WTC11 (cell line): ENCODE measurements around the gene POLR1C. TPM values are rescaled to one million over a fixed set of nuclear protein-coding genes. Genes with fewer than 3 reads are reported as not detected.

Source experiments
- ATAC-seq: fragments of 200-7000 bp; cut with Tn5 transposase; 2 replicates; pipeline ENCODE4 v1.10.0; 2021; ENCODE audit warnings: mild to moderate bottlenecking, moderate library complexity
- CTCF ChIA-PET: fragments of 300-600 bp; sonication (Branson Sonifier 250); formaldehyde crosslinking; loops from one replicate; lab custom pipeline; 2021; ENCODE audit warnings: antibody characterized with exemption; lab: Charles Lee
- POLR2A ChIA-PET: fragments of 350-600 bp; sonication (Branson Sonifier 250); formaldehyde crosslinking; loops from one replicate; lab custom pipeline; 2021; ENCODE audit warnings: antibody characterized with exemption; lab: Charles Lee
- DNase-seq: peaks from one replicate; pipeline ENCODE4 v3.0.0; 2021; ENCODE audit warnings: low spot score
- H3K27ac Mint-ChIP-seq: 2 replicates; pipeline ENCODE4 v1.8.0; 2021; ENCODE audit warnings: mixed read lengths
- H3K27me3 Mint-ChIP-seq: 2 replicates; pipeline ENCODE4 v1.8.0; 2021; ENCODE audit warnings: low read depth, mild to moderate bottlenecking, moderate library complexity, mixed read lengths
- H3K36me3 Mint-ChIP-seq: 2 replicates; pipeline ENCODE4 v1.8.0; 2021; ENCODE audit warnings: mixed read lengths
- H3K4me1 Mint-ChIP-seq: 2 replicates; pipeline ENCODE4 v1.8.0; 2022; ENCODE audit warnings: mixed read lengths
- H3K4me3 Mint-ChIP-seq: 2 replicates; pipeline ENCODE4 v1.8.0; 2021; ENCODE audit warnings: mild to moderate bottlenecking, moderate library complexity, mixed read lengths
- H3K9me3 Mint-ChIP-seq: 2 replicates; pipeline ENCODE4 v1.8.0; 2021; ENCODE audit warnings: mixed read lengths
- AFF4 ChIP-seq: sonication (generic); formaldehyde crosslinking; IDR thresholded peaks from 2 replicates; pipeline ENCODE4 v1.8.1; 2023; ENCODE audit warnings: mild to moderate bottlenecking, missing genetic modification reagents, borderline replicate concordance
- ATF1 ChIP-seq: sonication (generic); formaldehyde crosslinking; IDR thresholded peaks from 2 replicates; pipeline ENCODE4 v1.8.1; 2023; ENCODE audit warnings: mild to moderate bottlenecking, moderate library complexity, missing genetic modification reagents
- E2F4 ChIP-seq: sonication (generic); formaldehyde crosslinking; IDR thresholded peaks from 2 replicates; pipeline ENCODE4 v1.8.1; 2022; ENCODE audit warnings: low read depth, mild to moderate bottlenecking, moderate library complexity, missing genetic modification reagents, borderline replicate concordance
- E2F5 ChIP-seq: sonication (generic); formaldehyde crosslinking; IDR thresholded peaks from 2 replicates; pipeline ENCODE4 v1.8.1; 2022; ENCODE audit warnings: mild to moderate bottlenecking, moderate library complexity, missing genetic modification reagents
- EMX1 ChIP-seq: fragments of 250-450 bp; sonication (Bioruptor Pico); IDR thresholded peaks from 2 replicates; pipeline ENCODE4 v1.8.0; 2021; ENCODE audit warnings: mild to moderate bottlenecking
- ERG ChIP-seq: fragments of 250-450 bp; sonication (Bioruptor Pico); IDR thresholded peaks from 2 replicates; pipeline ENCODE4 v1.8.0; 2021; ENCODE audit warnings: mild to moderate bottlenecking
- ESRRA ChIP-seq: sonication (generic); formaldehyde crosslinking; IDR thresholded peaks from 2 replicates; pipeline ENCODE4 v1.8.1; 2022; ENCODE audit warnings: mild to moderate bottlenecking, missing genetic modification reagents, borderline replicate concordance
- FOXP1 ChIP-seq: sonication (generic); formaldehyde crosslinking; IDR thresholded peaks from 2 replicates; pipeline ENCODE4 v1.8.0; 2022; ENCODE audit warnings: missing genetic modification reagents, mild to moderate bottlenecking, moderate library complexity, borderline replicate concordance
- HMGA2 ChIP-seq: fragments of 250-450 bp; sonication (Bioruptor Pico); IDR thresholded peaks from 2 replicates; pipeline ENCODE4 v1.4.0; 2021; ENCODE audit warnings: mild to moderate bottlenecking, moderate library complexity
- MAX ChIP-seq: sonication (generic); formaldehyde crosslinking; IDR thresholded peaks from 2 replicates; pipeline ENCODE4 v1.8.0; 2022; ENCODE audit warnings: mild to moderate bottlenecking, missing genetic modification reagents
- NFE2L1 ChIP-seq: sonication (generic); formaldehyde crosslinking; IDR thresholded peaks from 2 replicates; pipeline ENCODE4 v1.8.1; 2023; ENCODE audit warnings: missing genetic modification reagents
- NR1H2 ChIP-seq: sonication (generic); formaldehyde crosslinking; IDR thresholded peaks from 2 replicates; pipeline ENCODE4 v1.9.0; 2021; ENCODE audit warnings: mild to moderate bottlenecking, moderate library complexity, missing genetic modification reagents
- SOX15 ChIP-seq: fragments of 250-450 bp; sonication (Bioruptor Pico); IDR thresholded peaks from 2 replicates; pipeline ENCODE4 v1.9.0; 2021; ENCODE audit warnings: mild to moderate bottlenecking
- SP1 ChIP-seq: sonication (generic); formaldehyde crosslinking; conservative IDR thresholded peaks from 2 replicates; pipeline ENCODE4 v1.8.1; 2022; ENCODE audit warnings: missing genetic modification reagents
- TEAD4 ChIP-seq: sonication (generic); formaldehyde crosslinking; IDR thresholded peaks from 2 replicates; pipeline ENCODE4 v1.8.0; 2022; ENCODE audit warnings: mild to moderate bottlenecking, missing genetic modification reagents
- ZBTB21 ChIP-seq: sonication (generic); formaldehyde crosslinking; IDR thresholded peaks from 2 replicates; pipeline ENCODE4 v1.8.1; 2023; ENCODE audit warnings: mild to moderate bottlenecking, missing genetic modification reagents, borderline replicate concordance
- ZBTB43 ChIP-seq: sonication (generic); formaldehyde crosslinking; IDR thresholded peaks from 2 replicates; pipeline ENCODE4 v1.8.1; 2023; ENCODE audit warnings: mild to moderate bottlenecking, missing genetic modification reagents
- ZMAT4 ChIP-seq: fragments of 250-450 bp; sonication (Bioruptor Pico); IDR thresholded peaks from 2 replicates; pipeline ENCODE4 v1.9.0; 2021; ENCODE audit warnings: mild to moderate bottlenecking
- ZNF219 ChIP-seq: sonication (generic); formaldehyde crosslinking; IDR thresholded peaks from 2 replicates; pipeline ENCODE4 v1.8.0; 2023; ENCODE audit warnings: missing genetic modification reagents, mild to moderate bottlenecking, borderline replicate concordance
- ZNF232 ChIP-seq: sonication (generic); formaldehyde crosslinking; IDR thresholded peaks from 2 replicates; pipeline ENCODE4 v1.8.0; 2022; ENCODE audit warnings: mild to moderate bottlenecking, missing genetic modification reagents
- ZNF263 ChIP-seq: sonication (generic); formaldehyde crosslinking; IDR thresholded peaks from 2 replicates; pipeline ENCODE4 v1.8.1; 2022; ENCODE audit warnings: low read depth, mild to moderate bottlenecking, moderate library complexity, missing genetic modification reagents
- ZNF317 ChIP-seq: sonication (generic); formaldehyde crosslinking; IDR thresholded peaks from 2 replicates; pipeline ENCODE4 v1.8.1; 2023; ENCODE audit warnings: low read depth, mild to moderate bottlenecking, moderate library complexity, missing genetic modification reagents, borderline replicate concordance
- ZNF425 ChIP-seq: fragments of 250-450 bp; sonication (Bioruptor Pico); conservative IDR thresholded peaks from 2 replicates; pipeline ENCODE4 v1.9.0; 2021; ENCODE audit warnings: mild to moderate bottlenecking
- ZSCAN18 ChIP-seq: fragments of 250-450 bp; sonication (Bioruptor Pico); IDR thresholded peaks from 2 replicates; pipeline ENCODE4 v2.1.2; 2022; ENCODE audit warnings: mild to moderate bottlenecking, moderate library complexity
- total RNA-seq: library from RNA; stranded (reverse); gene quantifications from 3 replicates; pipeline ENCODE4 v1.2.3, GENCODE V29; 2021

The POLR1C gene
- total RNA-seq, 1 experiment from 2014 or later, result 46.6 TPM

GRCh38 chr6:43515808-43516207 is 1.1 kb upstream of the POLR1C start:
- H3K9me3 Mint-ChIP-seq, result no peaks in the 10 kb centered on the region
- ATAC-seq (no peak), DNase-seq (no peak)
- ChIA-PET CTCF (interaction anchor here (1.3 kb wide), 1 partner anchor 93 kb away, joined by 3 read pairs; no protein-coding TSS in a partner anchor), POLR2A (no interaction called here)
- H3K36me3 Mint-ChIP-seq, result peaks cover 43% of the 10 kb centered on the region
- no peak overlapping the region; the same call in 1 of the 2 replicates for H3K27ac Mint-ChIP-seq
- peaks cover 28% of the 10 kb centered on the region for H3K4me1 Mint-ChIP-seq
- no peak overlapping the region for H3K4me3 Mint-ChIP-seq
- H3K27me3 Mint-ChIP-seq, result no peaks in the 10 kb centered on the region
- TF ChIP-seq ZNF232 (CRISPR knock-in tag) (no peak), AFF4 (CRISPR knock-in tag) (no peak), E2F5 (CRISPR knock-in tag) (no peak), ESRRA (CRISPR knock-in tag) (no peak), ZNF263 (CRISPR knock-in tag) (no peak), NR1H2 (CRISPR knock-in tag) (no peak), ATF1 (CRISPR knock-in tag) (no peak), SP1 (CRISPR knock-in tag) (no peak), TEAD4 (no peak), ZMAT4 (no peak), SOX15 (CRISPR knock-in tag) (no peak)

- ATAC-seq, result no peak
- Mint-ChIP-seq H3K27me3 (no peaks in the 10 kb centered on the region), H3K9me3 (no peaks in the 10 kb centered on the region), H3K4me1 (peaks cover 26% of the 10 kb centered on the region), H3K36me3 (peaks cover 43% of the 10 kb centered on the region), H3K4me3 (no peak overlapping the region), H3K27ac (no peak overlapping the region)
- ChIA-PET POLR2A (no interaction called here), CTCF (interaction anchor here (1.0 to 1.7 kb wide), 3 partner anchors 8 to 92 kb away, joined by 3 to 9 read pairs (median 3); no protein-coding TSS in a partner anchor)
- no peak for DNase-seq
- TF ChIP-seq ZNF425 (no peak), E2F4 (no peak), EMX1 (CRISPR knock-in tag) (no peak), HMGA2 (CRISPR knock-in tag) (no peak), ZSCAN18 (CRISPR knock-in tag) (no peak), ZBTB43 (CRISPR knock-in tag) (no peak), MAX (CRISPR knock-in tag) (no peak), ZNF219 (no peak), ZBTB21 (CRISPR knock-in tag) (no peak), FOXP1 (CRISPR knock-in tag) (no peak), NFE2L1 (CRISPR knock-in tag) (no peak), ZNF317 (no peak), ERG (CRISPR knock-in tag) (no peak)
Observed at GRCh38 chr6:43516367-43516696, 557 bp upstream of the POLR1C start.
